ENCODE measurements around the gene OSMR.

DNA sequence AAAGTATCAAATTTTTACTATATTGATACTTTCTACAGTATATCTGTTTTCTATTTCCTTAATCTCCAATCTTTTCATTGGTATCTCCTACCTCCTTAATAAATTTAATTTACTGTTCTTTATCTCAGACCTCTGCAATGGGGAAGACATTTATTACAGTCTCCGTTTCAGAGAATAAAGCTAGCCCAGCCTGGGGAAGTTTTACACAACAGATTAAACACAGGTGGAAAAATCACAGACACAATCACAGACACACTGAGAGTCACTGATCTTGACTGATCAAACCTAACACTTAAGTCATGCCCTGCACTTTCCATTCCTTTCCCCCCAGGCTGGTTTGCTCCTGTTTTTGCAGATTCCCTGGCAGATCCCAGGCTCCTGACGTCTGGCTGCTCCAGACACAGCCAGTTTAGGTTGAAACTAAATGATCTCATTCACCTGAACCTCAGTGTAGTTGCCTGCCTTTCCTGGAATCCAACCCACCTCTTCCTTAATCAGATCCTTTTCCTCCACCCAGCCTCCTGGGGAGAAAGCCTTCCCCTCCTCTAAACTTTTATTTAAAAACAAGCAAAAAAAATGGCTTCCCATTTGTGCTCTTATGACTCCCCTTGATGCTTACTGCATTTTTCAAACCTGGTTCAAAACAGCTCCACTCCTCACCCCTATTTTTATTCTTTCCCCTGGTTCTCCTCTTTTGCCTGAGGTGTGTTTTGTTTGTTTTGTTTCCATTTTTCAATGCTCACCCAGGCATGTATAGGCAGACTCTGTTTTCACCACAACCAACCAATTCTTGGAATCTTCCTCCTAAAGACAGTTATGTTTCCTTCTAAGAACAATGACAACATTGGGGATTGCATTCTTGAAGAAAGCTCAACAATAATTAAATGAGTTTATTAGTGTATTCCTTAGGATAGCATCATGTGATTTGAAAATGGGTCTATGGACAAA is 29.5 kb upstream of the OSMR start:
- no peak for TF ChIP-seq POLR2A (IDR thresholded peaks at IDR 0.05)
- TF ChIP-seq, protein P1, sequence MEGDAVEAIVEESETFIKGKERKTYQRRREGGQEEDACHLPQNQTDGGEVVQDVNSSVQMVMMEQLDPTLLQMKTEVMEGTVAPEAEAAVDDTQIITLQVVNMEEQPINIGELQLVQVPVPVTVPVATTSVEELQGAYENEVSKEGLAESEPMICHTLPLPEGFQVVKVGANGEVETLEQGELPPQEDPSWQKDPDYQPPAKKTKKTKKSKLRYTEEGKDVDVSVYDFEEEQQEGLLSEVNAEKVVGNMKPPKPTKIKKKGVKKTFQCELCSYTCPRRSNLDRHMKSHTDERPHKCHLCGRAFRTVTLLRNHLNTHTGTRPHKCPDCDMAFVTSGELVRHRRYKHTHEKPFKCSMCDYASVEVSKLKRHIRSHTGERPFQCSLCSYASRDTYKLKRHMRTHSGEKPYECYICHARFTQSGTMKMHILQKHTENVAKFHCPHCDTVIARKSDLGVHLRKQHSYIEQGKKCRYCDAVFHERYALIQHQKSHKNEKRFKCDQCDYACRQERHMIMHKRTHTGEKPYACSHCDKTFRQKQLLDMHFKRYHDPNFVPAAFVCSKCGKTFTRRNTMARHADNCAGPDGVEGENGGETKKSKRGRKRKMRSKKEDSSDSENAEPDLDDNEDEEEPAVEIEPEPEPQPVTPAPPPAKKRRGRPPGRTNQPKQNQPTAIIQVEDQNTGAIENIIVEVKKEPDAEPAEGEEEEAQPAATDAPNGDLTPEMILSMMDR (IDR thresholded peaks at IDR 0.05): no peak

Data from gastroesophageal sphincter (tissue), 3 donors.